Left ventricle myocardium inferior (tissue), 1 donor: ENCODE data around the gene ARHGAP5. TPM values are rescaled to one million over a fixed set of nuclear protein-coding genes. Genes with fewer than 3 reads are reported as not detected.

Experiments used
- DNase-seq: peaks from one replicate; pipeline ENCODE4 v3.0.0-alpha.2; 2020
- H3K27ac ChIP-seq: fragments of 200-600 bp; replicated peaks from 2 replicates; pipeline ENCODE4 v1.8.0; 2021
- H3K27me3 ChIP-seq: fragments of 200-600 bp; 2 replicates; pipeline ENCODE4 v1.8.0; 2021; ENCODE audit warnings: low read depth
- H3K36me3 ChIP-seq: fragments of 200-600 bp; 2 replicates; pipeline ENCODE4 v1.8.0; 2021
- H3K4me1 ChIP-seq: fragments of 200-600 bp; 2 replicates; pipeline ENCODE4 v1.8.0; 2021
- H3K4me3 ChIP-seq: fragments of 200-600 bp; 2 replicates; pipeline ENCODE4 v1.8.0; 2021; ENCODE audit warnings: mild to moderate bottlenecking, moderate library complexity
- H3K9me3 ChIP-seq: fragments of 200-600 bp; replicated peaks from 2 replicates; pipeline ENCODE4 v1.8.0; 2021
- intact Hi-C: fragments of 100-400 bp; cut with micrococcal nuclease; formaldehyde crosslinking; loops from one replicate; pipeline ENCODE4 v1.11.0; 2022
- total RNA-seq: library from RNA; stranded (reverse); fragmentation: NEBNext Ultra II Directional; extraction: Animal tissue kit (Norgen Biotek cat#: 25700); gene quantifications from one replicate; pipeline ENCODE4 v1.2.1, GENCODE V29; 2021
- TF ChIP-seq, protein P1 (sequence below): fragments of 200-600 bp; IDR thresholded peaks from 2 replicates; pipeline ENCODE4 v1.8.0; 2021; ENCODE audit warnings: antibody characterized with exemption, mild to moderate bottlenecking, borderline replicate concordance
- donor health status: DM: no; HTN: yes; CAD: no; lungs with severe emphysema.

Gene ARHGAP5
- total RNA-seq, 1 donor from 2014 or later: 238 TPM

DNA sequence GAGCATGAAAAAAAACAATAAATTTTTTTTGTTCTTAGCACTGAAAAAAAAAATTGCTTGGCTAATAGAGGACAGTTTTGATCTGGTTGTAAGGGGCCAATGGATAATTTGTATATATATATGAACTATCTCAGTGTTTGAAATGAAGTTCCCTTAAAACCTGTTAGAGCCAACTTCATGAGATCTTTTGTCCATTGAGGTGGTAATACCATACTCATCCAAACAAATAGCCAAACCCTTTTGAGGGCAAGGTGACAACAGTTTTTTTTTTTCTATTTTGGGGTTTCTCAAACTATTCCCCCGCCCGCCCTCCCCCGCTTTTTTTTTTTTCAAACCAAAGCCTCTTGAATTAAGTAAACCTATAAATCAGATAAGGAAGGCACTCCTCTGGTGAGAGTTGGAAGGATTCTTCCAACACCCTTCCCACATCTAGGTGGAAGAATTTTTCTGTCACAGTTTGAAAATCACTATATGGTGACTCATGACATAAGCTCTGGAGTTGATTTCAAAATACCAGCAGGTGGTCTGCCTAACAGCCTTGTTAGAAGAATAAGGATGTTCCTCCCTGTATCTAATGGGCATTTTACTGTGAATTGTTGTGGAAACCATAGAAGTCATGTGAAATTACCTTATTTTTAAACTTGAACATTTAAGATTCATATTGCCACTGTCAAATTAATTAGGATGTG lies 10.2 kb downstream of the ARHGAP5 start:
- H3K27ac ChIP-seq: no peak overlapping the region
- no peaks in the 10 kb centered on the region for H3K9me3 ChIP-seq
- peaks cover 74% of the 10 kb centered on the region for H3K4me1 ChIP-seq
- TF ChIP-seq, protein P1, sequence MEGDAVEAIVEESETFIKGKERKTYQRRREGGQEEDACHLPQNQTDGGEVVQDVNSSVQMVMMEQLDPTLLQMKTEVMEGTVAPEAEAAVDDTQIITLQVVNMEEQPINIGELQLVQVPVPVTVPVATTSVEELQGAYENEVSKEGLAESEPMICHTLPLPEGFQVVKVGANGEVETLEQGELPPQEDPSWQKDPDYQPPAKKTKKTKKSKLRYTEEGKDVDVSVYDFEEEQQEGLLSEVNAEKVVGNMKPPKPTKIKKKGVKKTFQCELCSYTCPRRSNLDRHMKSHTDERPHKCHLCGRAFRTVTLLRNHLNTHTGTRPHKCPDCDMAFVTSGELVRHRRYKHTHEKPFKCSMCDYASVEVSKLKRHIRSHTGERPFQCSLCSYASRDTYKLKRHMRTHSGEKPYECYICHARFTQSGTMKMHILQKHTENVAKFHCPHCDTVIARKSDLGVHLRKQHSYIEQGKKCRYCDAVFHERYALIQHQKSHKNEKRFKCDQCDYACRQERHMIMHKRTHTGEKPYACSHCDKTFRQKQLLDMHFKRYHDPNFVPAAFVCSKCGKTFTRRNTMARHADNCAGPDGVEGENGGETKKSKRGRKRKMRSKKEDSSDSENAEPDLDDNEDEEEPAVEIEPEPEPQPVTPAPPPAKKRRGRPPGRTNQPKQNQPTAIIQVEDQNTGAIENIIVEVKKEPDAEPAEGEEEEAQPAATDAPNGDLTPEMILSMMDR: no peak
- peaks cover 21% of the 10 kb centered on the region for H3K36me3 ChIP-seq
- no peaks in the 10 kb centered on the region for H3K27me3 ChIP-seq
- H3K4me3 ChIP-seq: no peak overlapping the region
- intact Hi-C loops: loop anchor here (10.0 kb wide), 1 partner anchor 387 kb away; no protein-coding TSS in a partner anchor
- DNase-seq: no peak

DNA sequence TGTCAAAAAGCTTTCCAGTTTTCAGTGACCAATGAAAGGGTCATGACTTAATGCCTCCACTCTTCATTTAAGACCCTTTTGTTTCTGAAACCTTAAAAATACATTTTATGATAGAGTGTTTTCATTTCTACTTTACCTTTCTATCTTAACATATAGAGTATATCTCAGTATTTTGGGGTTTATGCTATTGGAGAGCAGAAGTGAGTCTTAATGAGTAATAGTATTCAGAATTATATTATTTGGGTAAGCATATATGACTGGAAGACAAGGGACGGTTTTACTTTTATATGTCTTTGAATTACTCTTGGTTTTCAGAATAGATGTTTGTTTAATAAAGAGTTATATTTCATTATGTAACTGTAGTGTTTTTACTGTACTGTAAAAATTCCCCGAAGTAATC lies 10.8 kb downstream of the ARHGAP5 start:
- no peak overlapping the region for H3K4me3 ChIP-seq
- peaks cover 72% of the 10 kb centered on the region for H3K4me1 ChIP-seq
- no peaks in the 10 kb centered on the region for H3K9me3 ChIP-seq
- intact Hi-C loops: loop anchor here (10.0 kb wide), 1 partner anchor 387 kb away; no protein-coding TSS in a partner anchor
- no peak for DNase-seq
- no peaks in the 10 kb centered on the region for H3K27me3 ChIP-seq
- H3K36me3 ChIP-seq: peaks cover 27% of the 10 kb centered on the region
- TF ChIP-seq, protein P1: no peak
- no peak overlapping the region for H3K27ac ChIP-seq

DNA sequence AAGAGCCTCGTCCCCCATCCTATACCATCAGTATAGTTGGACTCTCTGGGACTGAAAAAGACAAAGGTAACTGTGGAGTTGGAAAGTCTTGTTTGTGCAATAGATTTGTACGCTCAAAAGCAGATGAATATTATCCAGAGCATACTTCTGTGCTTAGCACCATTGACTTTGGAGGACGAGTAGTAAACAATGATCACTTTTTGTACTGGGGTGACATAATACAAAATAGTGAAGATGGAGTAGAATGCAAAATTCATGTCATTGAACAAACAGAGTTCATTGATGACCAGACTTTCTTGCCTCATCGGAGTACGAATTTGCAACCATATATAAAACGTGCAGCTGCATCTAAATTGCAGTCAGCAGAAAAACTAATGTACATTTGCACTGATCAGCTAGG lies 13.6 kb downstream of the ARHGAP5 start:
- DNase-seq: no peak
- Histone ChIP-seq H3K27me3 (no peaks in the 10 kb centered on the region), H3K36me3 (peaks cover 52% of the 10 kb centered on the region), H3K4me1 (peaks cover 74% of the 10 kb centered on the region), H3K9me3 (no peaks in the 10 kb centered on the region), H3K4me3 (no peak overlapping the region), H3K27ac (no peak overlapping the region)
- intact Hi-C loops: no loop called here
- TF ChIP-seq, protein P1: no peak

DNA sequence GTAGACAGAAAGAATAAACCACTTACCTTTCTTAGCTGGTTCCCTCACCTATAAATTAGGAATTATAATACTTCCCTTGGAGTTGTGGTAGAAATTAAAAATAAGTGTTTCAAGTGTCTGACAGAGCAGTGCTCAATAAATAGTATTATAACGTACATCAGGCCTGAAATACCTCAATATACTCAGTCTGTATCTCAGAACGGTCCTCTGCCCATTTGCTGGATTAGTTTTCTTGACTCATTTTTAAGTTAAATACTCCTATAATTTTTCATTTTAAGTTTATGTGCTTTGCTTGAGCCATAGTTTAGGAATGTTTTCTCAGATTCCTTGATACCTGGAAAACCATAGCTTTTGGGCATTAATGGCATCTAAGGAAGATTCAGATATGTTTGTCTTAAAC lies 22.4 kb downstream of the ARHGAP5 start:
- H3K4me3 ChIP-seq: no peak overlapping the region
- no peak for DNase-seq
- no peaks in the 10 kb centered on the region for H3K27me3 ChIP-seq
- TF ChIP-seq, protein P1: no peak
- peaks cover 62% of the 10 kb centered on the region for H3K4me1 ChIP-seq
- H3K27ac ChIP-seq: no peak overlapping the region
- H3K9me3 ChIP-seq: no peaks in the 10 kb centered on the region
- intact Hi-C loops: no loop called here
- peaks cover 26% of the 10 kb centered on the region for H3K36me3 ChIP-seq

DNA sequence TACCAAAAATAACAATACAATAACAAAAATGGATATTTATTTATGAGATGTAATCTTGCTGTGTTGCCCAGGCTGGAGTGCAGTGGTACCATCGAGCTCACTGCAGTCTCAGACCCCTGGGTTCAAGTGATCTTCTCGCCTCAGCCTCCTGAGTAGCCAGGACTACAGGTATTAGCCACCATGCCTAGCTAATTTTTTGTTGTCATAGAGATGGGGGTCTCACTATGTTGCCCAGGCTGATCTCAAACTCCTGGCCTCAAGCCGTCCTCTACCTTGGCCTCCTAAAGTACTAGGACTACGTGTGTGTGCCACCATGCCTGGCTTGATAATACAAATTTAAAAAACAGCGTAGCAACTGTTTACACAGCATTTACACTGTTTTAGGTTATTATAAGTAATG lies 23.1 kb downstream of the ARHGAP5 start:
- Histone ChIP-seq H3K36me3 (peaks cover 19% of the 10 kb centered on the region), H3K27ac (no peak overlapping the region), H3K9me3 (no peaks in the 10 kb centered on the region), H3K4me1 (peaks cover 60% of the 10 kb centered on the region), H3K4me3 (no peak overlapping the region), H3K27me3 (no peaks in the 10 kb centered on the region)
- no peak for DNase-seq
- TF ChIP-seq, protein P1: no peak
- intact Hi-C loops: no loop called here
